ENCODE results near the gene KCNH5.

KCNH5 gene

GRCh38 chr14:63032641-63033040 is 12.6 kb downstream of the KCNH5 start:
- no peak for DNase-seq (ENCODE audit: low spot score)
- in situ Hi-C loops (cut with MboI; ENCODE audit: low sequenced_read_pairs, unreplicated experiment), result no loop called here
- TF ChIP-seq CTCF (IDR thresholded peaks at IDR 0.05; ENCODE audit: borderline replicate concordance, control extremely low read depth, extremely low read depth, insufficient read depth, missing control alignments), result no peak

- TF ChIP-seq CTCF (IDR thresholded peaks at IDR 0.05; ENCODE audit: borderline replicate concordance, control extremely low read depth, extremely low read depth, insufficient read depth, missing control alignments), result no peak
- no peak for DNase-seq (ENCODE audit: low spot score)
- in situ Hi-C loops (cut with MboI; ENCODE audit: low sequenced_read_pairs, unreplicated experiment), result no loop called here
Measured at GRCh38 chr14:63032076-63032475, 13.2 kb downstream of the KCNH5 start.

GRCh38 chr14:63030113-63030512 is 15.1 kb downstream of the KCNH5 start:
- in situ Hi-C loops (cut with MboI; ENCODE audit: low sequenced_read_pairs, unreplicated experiment), result no loop called here
- DNase-seq (ENCODE audit: low spot score), result no peak
- no peak for TF ChIP-seq CTCF (IDR thresholded peaks at IDR 0.05; ENCODE audit: borderline replicate concordance, control extremely low read depth, extremely low read depth, insufficient read depth, missing control alignments)

GRCh38 chr14:63027719-63028118 is 17.5 kb downstream of the KCNH5 start:
- in situ Hi-C loops (cut with MboI; ENCODE audit: low sequenced_read_pairs, unreplicated experiment), result no loop called here
- TF ChIP-seq CTCF (IDR thresholded peaks at IDR 0.05; ENCODE audit: borderline replicate concordance, control extremely low read depth, extremely low read depth, insufficient read depth, missing control alignments), result no peak
- DNase-seq (ENCODE audit: low spot score), result no peak

GRCh38 chr14:63026491-63026890 is 18.8 kb downstream of the KCNH5 start:
- DNase-seq (ENCODE audit: low spot score), result no peak
- TF ChIP-seq CTCF (IDR thresholded peaks at IDR 0.05; ENCODE audit: borderline replicate concordance, control extremely low read depth, extremely low read depth, insufficient read depth, missing control alignments), result no peak
- in situ Hi-C loops (cut with MboI; ENCODE audit: low sequenced_read_pairs, unreplicated experiment), result no loop called here

- in situ Hi-C loops (cut with MboI; ENCODE audit: low sequenced_read_pairs, unreplicated experiment), result no loop called here
- TF ChIP-seq CTCF (IDR thresholded peaks at IDR 0.05; ENCODE audit: borderline replicate concordance, control extremely low read depth, extremely low read depth, insufficient read depth, missing control alignments), result no peak
- DNase-seq (ENCODE audit: low spot score), result no peak
Measured at GRCh38 chr14:63014621-63015020, 30.6 kb downstream of the KCNH5 start.

GRCh38 chr14:63012171-63012570 is 33.1 kb downstream of the KCNH5 start:
- in situ Hi-C loops (cut with MboI; ENCODE audit: low sequenced_read_pairs, unreplicated experiment), result no loop called here
- no peak for TF ChIP-seq CTCF (IDR thresholded peaks at IDR 0.05; ENCODE audit: borderline replicate concordance, control extremely low read depth, extremely low read depth, insufficient read depth, missing control alignments)
- no peak for DNase-seq (ENCODE audit: low spot score)
